ENCODE measurements around the gene NTM. TPM values are rescaled to one million over a fixed set of nuclear protein-coding genes. Genes with fewer than 3 reads are reported as not detected.
A peak's percentile ranks its signal among the peaks of the same experiment; 100 is the strongest.

NTM gene
- total and polyA plus RNA-seq, 2 of the 8 experiments (the other 6 are each of a cell fraction or from before 2014, with no cell fraction given), result 13.4 to 20.0 TPM

DNA sequence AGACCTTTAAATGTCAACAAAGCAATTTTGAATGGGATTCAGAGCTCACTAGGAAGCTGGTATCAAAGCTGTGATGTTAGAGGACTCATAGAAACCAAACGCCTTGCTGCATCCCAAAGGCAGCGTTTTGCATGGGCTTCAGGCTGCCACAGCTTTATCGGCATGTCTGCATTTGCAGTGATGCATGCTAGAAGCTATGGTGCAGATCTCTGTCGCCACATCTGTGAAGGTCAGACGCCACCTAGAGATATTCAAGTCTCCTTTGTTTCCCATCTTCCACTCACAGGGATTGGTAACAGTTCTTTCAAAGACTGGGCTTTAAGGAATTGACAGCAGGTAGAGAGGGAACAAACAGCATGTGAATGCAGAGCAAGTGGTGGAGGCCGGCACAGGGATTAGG lies 47.8 kb downstream of the NTM start:
- H2BK12ac ChIP-seq (ENCODE audit: low read depth, low read length), result no peak overlapping the region
- H3K79me2 ChIP-seq (ENCODE audit: control insufficient read depth in 1 of 2, insufficient read depth in 2 of 2, low read length in 2 of 2), result no peaks in the 10 kb centered on the region
- H2BK5ac ChIP-seq (ENCODE audit: low read depth, low read length), result no peak overlapping the region
- H4K8ac ChIP-seq (ENCODE audit: extremely low read depth, insufficient read depth, low read length), result no peak overlapping the region
- FAIRE-seq (peak; percentile 39), DNase-seq (ENCODE audit: low read depth in 1 of 2, low spot score in 2 of 2) (no peak)
- no peak overlapping the region for H3K18ac ChIP-seq (ENCODE audit: extremely low read depth, low read length)
- H3K27ac ChIP-seq (ENCODE audit: low read depth, low read length), result no peak overlapping the region
- peaks cover 0 to 4% (median 0%) of the 10 kb centered on the region in 4 experiments; a peak in 1 of 7 replicates for H3K4me1 ChIP-seq (replicated peaks in 1 of 4; ENCODE audit: control insufficient read depth in 3 of 4, insufficient read depth in 4 of 4, low read length in 3 of 4)
- no peak overlapping the region for H3K4me3 ChIP-seq (ENCODE audit: extremely low read depth in 1 of 4, insufficient read depth in 2 of 4, low read depth in 3 of 4, low read length in 4 of 4)
- H2BK15ac ChIP-seq (ENCODE audit: low read length), result no peak overlapping the region
- H3K36me3 ChIP-seq (ENCODE audit: control insufficient read depth in 2 of 4, insufficient read depth in 4 of 4, low read length in 3 of 4), result no peaks in the 10 kb centered on the region
- H3K9ac ChIP-seq (replicated peaks in 1 of 4; ENCODE audit: extremely low read depth in 1 of 4, low read depth in 3 of 4, low read length in 3 of 4), result no peak overlapping the region
- H2BK20ac ChIP-seq (ENCODE audit: low read length), result no peak overlapping the region
- H2AFZ ChIP-seq (ENCODE audit: low read length), result no peak overlapping the region
- no peak overlapping the region for H4K91ac ChIP-seq (replicated peaks; ENCODE audit: insufficient read length, low read length)
- H3K79me1 ChIP-seq (ENCODE audit: low read depth, low read length), result no peaks in the 10 kb centered on the region
- H4K20me1 ChIP-seq (replicated peaks in 1 of 2; ENCODE audit: control insufficient read depth in 1 of 2, insufficient read depth in 2 of 2, low read length in 2 of 2), result peaks cover 0 to 2% of the 10 kb centered on the region in 2 experiments
- no peak overlapping the region for H2AK5ac ChIP-seq (ENCODE audit: low read depth, low read length)
- H3K23me2 ChIP-seq (ENCODE audit: low read depth, low read length), result no peaks in the 10 kb centered on the region
- H3K56ac ChIP-seq (replicated peaks; ENCODE audit: insufficient read length, low read depth, low read length), result no peak overlapping the region
- TF ChIP-seq RAD21 (IDR thresholded peaks at IDR 0.05 in 1 of 2, conservative IDR thresholded peaks at IDR 0.05 in 1 of 2; ENCODE audit: low read depth in 2 of 2, low read length in 2 of 2) (peak; percentile 24 to 40; a peak in 3 of 4 replicates), ZNF274 (IDR thresholded peaks at IDR 0.05; ENCODE audit: borderline replicate concordance, extremely low read depth, low read length) (no peak)
- H4K5ac ChIP-seq (ENCODE audit: insufficient read length, low read depth, low read length), result no peak overlapping the region
- no peak overlapping the region for H2BK120ac ChIP-seq (replicated peaks; ENCODE audit: low read depth, low read length)
- no peak overlapping the region for H3K4ac ChIP-seq (replicated peaks; ENCODE audit: insufficient read length, low read depth, low read length)
- WGBS, 2 experiments (ENCODE audit: extremely low coverage in 1 of 2, insufficient coverage in 1 of 2, insufficient read length in 1 of 2, insufficient replicate concordance in 2 of 2, low coverage in 1 of 2, low lambda C conversion rate in 2 of 2, missing lambda C conversion rate in 1 of 2), result 82% methylated on average over 6 of the region's 6 CpGs; no CpG with 5 or more reads in 1 of the 2 experiments
- H3K9me3 ChIP-seq (ENCODE audit: insufficient read depth in 2 of 2, low read depth in 1 of 2, low read length in 1 of 2), result no peaks in the 10 kb centered on the region
- ChIA-PET CTCF (ENCODE audit: partially characterized antibody) (interaction anchor here (0.7 to 2.5 kb wide), 9 partner anchors 8 to 394 kb away, joined by 3 to 14 read pairs (median 4); no protein-coding TSS in a partner anchor), POLR2A (ENCODE audit: partially characterized antibody) (no interaction called here)
- no peak overlapping the region for H3K14ac ChIP-seq (ENCODE audit: insufficient read length)
- no peak overlapping the region for H3K4me2 ChIP-seq (ENCODE audit: insufficient read depth in 1 of 2, low read depth in 2 of 2, low read length in 2 of 2)
- H3K27me3 ChIP-seq (replicated peaks in 1 of 4; ENCODE audit: control insufficient read depth in 3 of 4, extremely low read depth in 1 of 4, insufficient read depth in 3 of 4, low read length in 3 of 4), result no peaks in the 10 kb centered on the region
- no peak overlapping the region for H3K23ac ChIP-seq (ENCODE audit: insufficient read length)
